ENCODE data around the gene NRARP.

Gene NRARP

GRCh38 chr9:137286975-137287383 is 15.1 kb downstream of the NRARP start:
- H2AK5ac ChIP-seq (ENCODE audit: low read length): no peak overlapping the region

DNA sequence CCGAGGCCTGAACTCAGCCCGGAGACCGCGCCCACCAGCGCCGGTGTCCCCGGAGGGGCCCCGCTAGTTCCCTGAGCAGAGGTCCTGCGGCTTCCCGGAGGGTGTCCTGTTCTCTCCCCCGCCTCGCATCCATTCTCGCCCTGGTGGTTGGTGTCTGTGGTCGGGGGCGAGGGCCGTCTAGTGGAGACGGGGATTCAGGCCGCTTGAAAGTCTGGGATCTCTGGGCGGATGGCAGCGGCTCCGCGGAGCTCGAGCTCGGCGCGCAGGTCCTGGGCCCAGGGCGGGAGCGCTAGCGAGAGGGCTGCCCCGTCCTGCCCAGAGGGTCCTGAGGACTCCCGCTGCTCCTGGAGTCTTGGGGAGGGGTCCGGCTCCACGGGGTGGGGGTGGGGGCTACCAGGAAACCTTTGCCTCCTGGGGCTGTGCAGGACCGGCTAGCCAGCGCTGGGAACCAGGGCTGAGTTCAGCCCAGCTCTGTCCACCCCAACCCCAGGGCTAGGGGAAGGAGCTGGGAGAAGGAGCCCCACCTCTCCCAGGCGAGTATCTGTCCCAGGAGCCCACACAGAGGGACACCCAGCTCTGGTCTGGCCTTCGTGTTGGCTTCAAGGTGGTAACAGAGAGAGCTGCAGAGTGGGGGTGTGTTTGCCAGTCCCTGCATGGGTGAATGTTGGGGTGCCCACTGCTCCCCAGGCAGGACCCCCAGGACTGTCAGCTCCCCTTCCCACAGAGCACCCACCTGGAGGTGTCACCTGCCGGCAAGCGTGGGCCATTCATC is 20.5 kb downstream of the NRARP start:
- H4K91ac ChIP-seq (ENCODE audit: low read depth, low read length): no peak overlapping the region
- no peak overlapping the region for H2BK5ac ChIP-seq (ENCODE audit: low read depth, low read length, poor library complexity)
- H3K18ac ChIP-seq (ENCODE audit: low read length): no peak overlapping the region
- H3K14ac ChIP-seq (ENCODE audit: low read length): no peak overlapping the region
- H4K12ac ChIP-seq (ENCODE audit: low read depth, low read length): no peak overlapping the region
- H3K4me2 ChIP-seq (ENCODE audit: low read length): peak overlapping the region; percentile 83
- H2AFZ ChIP-seq (ENCODE audit: insufficient read depth, low read length, poor library complexity): no peak overlapping the region
- no peak overlapping the region for H2BK12ac ChIP-seq (ENCODE audit: low read length)
- no peak overlapping the region for H3K27ac ChIP-seq (ENCODE audit: low read depth, low read length)
- peaks cover 5% of the 10 kb centered on the region for H3K79me2 ChIP-seq (ENCODE audit: control insufficient read depth, insufficient read depth, low read length, poor library complexity)
- H3K9ac ChIP-seq (ENCODE audit: low read length): no peak overlapping the region
- H2AK5ac ChIP-seq (ENCODE audit: low read length): no peak overlapping the region
- no peak overlapping the region for H3K4me3 ChIP-seq (ENCODE audit: low read depth, low read length)
- peaks cover 17% of the 10 kb centered on the region for H3K79me1 ChIP-seq (ENCODE audit: low read length)
- no peak overlapping the region for H3K4ac ChIP-seq (ENCODE audit: low read depth, low read length)
- H3K36me3 ChIP-seq (ENCODE audit: control insufficient read depth in 1 of 2, insufficient read depth in 2 of 2, low read length in 2 of 2): peaks cover 15 to 16% of the 10 kb centered on the region in 2 experiments
- H3K9me3 ChIP-seq (ENCODE audit: insufficient read depth, low read depth, low read length): peaks cover 17% of the 10 kb centered on the region
- peaks cover 24 to 27% of the 10 kb centered on the region in 2 experiments for H3K4me1 ChIP-seq (ENCODE audit: control insufficient read depth in 1 of 2, insufficient read depth in 2 of 2, low read length in 2 of 2)
- WGBS (ENCODE audit: extremely low coverage, insufficient coverage, insufficient read length): no CpG with 5 or more reads among the region's 39 CpGs
- peak overlapping the region; percentile 36 for H4K8ac ChIP-seq (ENCODE audit: low read depth, low read length)
- no peak overlapping the region for H3K23ac ChIP-seq (ENCODE audit: low read length)
- DNase-seq: no peak
- no peak overlapping the region for H2BK120ac ChIP-seq (ENCODE audit: insufficient read depth, low read length, poor library complexity)
- no peaks in the 10 kb centered on the region for H3K27me3 ChIP-seq (ENCODE audit: insufficient read depth, low read length)

More at GRCh38 chr9:137286975-137287383, 15.1 kb downstream of the NRARP start:
- Histone ChIP-seq H3K4me2 (ENCODE audit: low read length) (no peak overlapping the region), H3K4ac (ENCODE audit: low read depth, low read length) (no peak overlapping the region), H4K91ac (ENCODE audit: low read depth, low read length) (no peak overlapping the region), H3K27ac (ENCODE audit: low read depth, low read length) (no peak overlapping the region), H3K79me2 (ENCODE audit: control insufficient read depth, insufficient read depth, low read length, poor library complexity) (no peaks in the 10 kb centered on the region), H3K36me3 (ENCODE audit: control insufficient read depth in 1 of 2, insufficient read depth in 2 of 2, low read length in 2 of 2) (no peaks in the 10 kb centered on the region), H3K9ac (ENCODE audit: low read length) (no peak overlapping the region), H3K4me3 (ENCODE audit: low read depth, low read length) (no peak overlapping the region), H3K14ac (ENCODE audit: low read length) (no peak overlapping the region), H3K79me1 (ENCODE audit: low read length) (no peaks in the 10 kb centered on the region), H2AFZ (ENCODE audit: insufficient read depth, low read length, poor library complexity) (no peak overlapping the region), H2BK12ac (ENCODE audit: low read length) (no peak overlapping the region), H4K8ac (ENCODE audit: low read depth, low read length) (no peak overlapping the region), H3K9me3 (ENCODE audit: insufficient read depth, low read depth, low read length) (peaks cover 2% of the 10 kb centered on the region), H3K18ac (ENCODE audit: low read length) (no peak overlapping the region), H3K23ac (ENCODE audit: low read length) (no peak overlapping the region), H3K27me3 (ENCODE audit: insufficient read depth, low read length) (no peaks in the 10 kb centered on the region), H4K12ac (ENCODE audit: low read depth, low read length) (no peak overlapping the region), H3K4me1 (ENCODE audit: control insufficient read depth in 1 of 2, insufficient read depth in 2 of 2, low read length in 2 of 2) (no peaks in the 10 kb centered on the region), H2BK120ac (ENCODE audit: insufficient read depth, low read length, poor library complexity) (no peak overlapping the region), H2BK5ac (ENCODE audit: low read depth, low read length, poor library complexity) (no peak overlapping the region)
- peak; percentile 42 to 68 for DNase-seq
- no CpG with 5 or more reads among the region's 14 CpGs for WGBS (ENCODE audit: extremely low coverage, insufficient coverage, insufficient read length)

DNA sequence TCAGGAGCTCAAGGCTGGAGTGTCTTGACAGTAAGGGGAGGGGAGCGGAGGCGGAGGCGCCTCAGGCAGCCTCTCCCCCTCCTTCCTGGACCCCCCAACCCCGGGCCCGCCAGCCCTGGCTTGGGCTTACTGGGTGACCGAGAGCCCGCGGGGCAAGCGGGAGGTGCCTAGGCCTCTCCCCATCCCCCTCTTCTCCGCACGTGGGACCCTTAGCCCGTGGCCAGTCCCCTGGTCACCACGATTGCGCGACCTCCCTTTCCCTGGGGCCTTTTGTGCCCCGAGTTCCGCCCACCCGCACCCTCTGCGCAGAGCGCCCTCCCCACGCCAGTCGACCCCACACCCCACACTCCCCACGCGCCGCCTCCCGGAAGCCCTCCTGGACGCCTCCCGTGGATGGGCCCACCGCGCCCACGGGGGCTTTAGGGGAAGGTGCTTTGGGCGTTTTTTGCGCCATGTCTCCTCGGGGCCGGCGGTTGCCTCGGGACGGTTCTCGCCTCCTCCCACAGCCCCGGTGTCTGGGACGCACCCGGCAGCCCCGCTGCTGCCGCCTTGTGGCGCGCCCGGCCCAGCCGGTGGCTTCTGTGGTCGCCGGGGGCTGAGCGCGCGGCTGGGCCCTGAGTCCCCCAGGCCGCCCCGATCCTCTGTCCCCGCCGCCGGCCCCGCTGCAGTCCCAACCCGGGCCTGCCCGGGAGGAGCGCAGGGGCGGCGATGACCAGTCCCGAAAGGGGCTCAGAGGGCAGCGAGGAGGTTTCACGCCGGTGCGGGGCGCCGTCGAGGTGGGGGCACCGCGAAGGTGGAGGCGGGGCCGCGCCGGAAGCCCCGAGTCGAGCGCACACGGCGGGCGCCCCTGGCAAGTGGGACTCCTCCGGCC is 21.4 kb downstream of the NRARP start:
- Histone ChIP-seq H3K4me2 (ENCODE audit: low read length) (peak overlapping the region; percentile 83), H2AFZ (ENCODE audit: insufficient read depth, low read length, poor library complexity) (no peak overlapping the region), H3K9me3 (ENCODE audit: insufficient read depth, low read depth, low read length) (peaks cover 17% of the 10 kb centered on the region), H3K18ac (ENCODE audit: low read length) (peak overlapping the region; percentile 59), H3K4me3 (ENCODE audit: low read depth, low read length) (peak overlapping the region; percentile 44), H4K8ac (ENCODE audit: low read depth, low read length) (peak overlapping the region; percentile 36), H3K27me3 (ENCODE audit: insufficient read depth, low read length) (no peaks in the 10 kb centered on the region), H3K79me2 (ENCODE audit: control insufficient read depth, insufficient read depth, low read length, poor library complexity) (peaks cover 5% of the 10 kb centered on the region), H3K4ac (ENCODE audit: low read depth, low read length) (peak overlapping the region; percentile 29), H2BK12ac (ENCODE audit: low read length) (no peak overlapping the region), H4K91ac (ENCODE audit: low read depth, low read length) (no peak overlapping the region), H3K9ac (ENCODE audit: low read length) (peak overlapping the region; percentile 31), H3K14ac (ENCODE audit: low read length) (peak overlapping the region; percentile 54), H3K4me1 (ENCODE audit: control insufficient read depth in 1 of 2, insufficient read depth in 2 of 2, low read length in 2 of 2) (peaks cover 27 to 29% of the 10 kb centered on the region in 2 experiments), H2AK5ac (ENCODE audit: low read length) (no peak overlapping the region), H3K36me3 (ENCODE audit: control insufficient read depth in 1 of 2, insufficient read depth in 2 of 2, low read length in 2 of 2) (peaks cover 15 to 16% of the 10 kb centered on the region in 2 experiments), H2BK120ac (ENCODE audit: insufficient read depth, low read length, poor library complexity) (no peak overlapping the region), H3K27ac (ENCODE audit: low read depth, low read length) (no peak overlapping the region), H2BK5ac (ENCODE audit: low read depth, low read length, poor library complexity) (no peak overlapping the region), H3K79me1 (ENCODE audit: low read length) (peaks cover 17% of the 10 kb centered on the region), H4K12ac (ENCODE audit: low read depth, low read length) (no peak overlapping the region), H3K23ac (ENCODE audit: low read length) (no peak overlapping the region)
- peak in 1 of 2 donors; percentile 32 for DNase-seq
- WGBS (ENCODE audit: extremely low coverage, insufficient coverage, insufficient read length): no CpG with 5 or more reads among the region's 85 CpGs

- Histone ChIP-seq H3K79me2 (ENCODE audit: control insufficient read depth, insufficient read depth, low read length, poor library complexity) (peaks cover 5% of the 10 kb centered on the region), H3K79me1 (ENCODE audit: low read length) (peaks cover 17% of the 10 kb centered on the region), H3K27me3 (ENCODE audit: insufficient read depth, low read length) (no peaks in the 10 kb centered on the region), H3K14ac (ENCODE audit: low read length) (no peak overlapping the region), H4K91ac (ENCODE audit: low read depth, low read length) (no peak overlapping the region), H3K9me3 (ENCODE audit: insufficient read depth, low read depth, low read length) (peaks cover 17% of the 10 kb centered on the region), H3K4me1 (ENCODE audit: control insufficient read depth in 1 of 2, insufficient read depth in 2 of 2, low read length in 2 of 2) (peaks cover 27 to 29% of the 10 kb centered on the region in 2 experiments), H2BK5ac (ENCODE audit: low read depth, low read length, poor library complexity) (no peak overlapping the region), H3K36me3 (ENCODE audit: control insufficient read depth in 1 of 2, insufficient read depth in 2 of 2, low read length in 2 of 2) (peaks cover 15 to 16% of the 10 kb centered on the region in 2 experiments), H3K27ac (ENCODE audit: low read depth, low read length) (no peak overlapping the region), H2AFZ (ENCODE audit: insufficient read depth, low read length, poor library complexity) (no peak overlapping the region), H3K18ac (ENCODE audit: low read length) (no peak overlapping the region), H2AK5ac (ENCODE audit: low read length) (no peak overlapping the region), H4K8ac (ENCODE audit: low read depth, low read length) (no peak overlapping the region), H3K4ac (ENCODE audit: low read depth, low read length) (no peak overlapping the region), H3K4me2 (ENCODE audit: low read length) (peak overlapping the region; percentile 83), H4K12ac (ENCODE audit: low read depth, low read length) (no peak overlapping the region), H2BK120ac (ENCODE audit: insufficient read depth, low read length, poor library complexity) (no peak overlapping the region), H3K4me3 (ENCODE audit: low read depth, low read length) (no peak overlapping the region), H2BK12ac (ENCODE audit: low read length) (no peak overlapping the region), H3K9ac (ENCODE audit: low read length) (no peak overlapping the region), H3K23ac (ENCODE audit: low read length) (no peak overlapping the region)
- no CpG with 5 or more reads among the region's 41 CpGs for WGBS (ENCODE audit: extremely low coverage, insufficient coverage, insufficient read length)
- DNase-seq: no peak
Observed at GRCh38 chr9:137279741-137280473, 22.2 kb downstream of the NRARP start.

Measured in trophoblast cell (in vitro differentiated cells and primary cell).